ENCODE measurements around the gene PRR35. TPM values are rescaled to one million over a fixed set of nuclear protein-coding genes. Genes with fewer than 3 reads are reported as not detected.

PRR35 gene
- total and polyA plus RNA-seq, 12 donors: not detected

- Histone ChIP-seq H3K36me3 (no peaks in the 10 kb centered on the region), H3K4me3 (no peak overlapping the region), H3K27ac (no peak overlapping the region), H3K27me3 (peaks cover 0 to 38% (median 23%) of the 10 kb centered on the region in 7 donors), H3K4me1 (peaks cover 18 to 42% (median 37%) of the 10 kb centered on the region in 9 donors), H3K9me3 (no peaks in the 10 kb centered on the region)
- DNase-seq (no peak), ATAC-seq (no peak)
- WGBS, 2 donors: 88 to 93% methylated on average over 40 to 42 of the region's 42 CpGs
- intact Hi-C loops (cut with DNase I): loop anchor here in 1 of 10 donors (5.0 kb wide), 1 partner anchor 38 kb away; the partner anchor contains the start of gene CAPN15
- TF ChIP-seq, protein P1, sequence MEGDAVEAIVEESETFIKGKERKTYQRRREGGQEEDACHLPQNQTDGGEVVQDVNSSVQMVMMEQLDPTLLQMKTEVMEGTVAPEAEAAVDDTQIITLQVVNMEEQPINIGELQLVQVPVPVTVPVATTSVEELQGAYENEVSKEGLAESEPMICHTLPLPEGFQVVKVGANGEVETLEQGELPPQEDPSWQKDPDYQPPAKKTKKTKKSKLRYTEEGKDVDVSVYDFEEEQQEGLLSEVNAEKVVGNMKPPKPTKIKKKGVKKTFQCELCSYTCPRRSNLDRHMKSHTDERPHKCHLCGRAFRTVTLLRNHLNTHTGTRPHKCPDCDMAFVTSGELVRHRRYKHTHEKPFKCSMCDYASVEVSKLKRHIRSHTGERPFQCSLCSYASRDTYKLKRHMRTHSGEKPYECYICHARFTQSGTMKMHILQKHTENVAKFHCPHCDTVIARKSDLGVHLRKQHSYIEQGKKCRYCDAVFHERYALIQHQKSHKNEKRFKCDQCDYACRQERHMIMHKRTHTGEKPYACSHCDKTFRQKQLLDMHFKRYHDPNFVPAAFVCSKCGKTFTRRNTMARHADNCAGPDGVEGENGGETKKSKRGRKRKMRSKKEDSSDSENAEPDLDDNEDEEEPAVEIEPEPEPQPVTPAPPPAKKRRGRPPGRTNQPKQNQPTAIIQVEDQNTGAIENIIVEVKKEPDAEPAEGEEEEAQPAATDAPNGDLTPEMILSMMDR (IDR thresholded peaks at IDR 0.05): no peak
Measured at GRCh38 chr16:564690-565418, 4.7 kb downstream of the PRR35 start.

DNA sequence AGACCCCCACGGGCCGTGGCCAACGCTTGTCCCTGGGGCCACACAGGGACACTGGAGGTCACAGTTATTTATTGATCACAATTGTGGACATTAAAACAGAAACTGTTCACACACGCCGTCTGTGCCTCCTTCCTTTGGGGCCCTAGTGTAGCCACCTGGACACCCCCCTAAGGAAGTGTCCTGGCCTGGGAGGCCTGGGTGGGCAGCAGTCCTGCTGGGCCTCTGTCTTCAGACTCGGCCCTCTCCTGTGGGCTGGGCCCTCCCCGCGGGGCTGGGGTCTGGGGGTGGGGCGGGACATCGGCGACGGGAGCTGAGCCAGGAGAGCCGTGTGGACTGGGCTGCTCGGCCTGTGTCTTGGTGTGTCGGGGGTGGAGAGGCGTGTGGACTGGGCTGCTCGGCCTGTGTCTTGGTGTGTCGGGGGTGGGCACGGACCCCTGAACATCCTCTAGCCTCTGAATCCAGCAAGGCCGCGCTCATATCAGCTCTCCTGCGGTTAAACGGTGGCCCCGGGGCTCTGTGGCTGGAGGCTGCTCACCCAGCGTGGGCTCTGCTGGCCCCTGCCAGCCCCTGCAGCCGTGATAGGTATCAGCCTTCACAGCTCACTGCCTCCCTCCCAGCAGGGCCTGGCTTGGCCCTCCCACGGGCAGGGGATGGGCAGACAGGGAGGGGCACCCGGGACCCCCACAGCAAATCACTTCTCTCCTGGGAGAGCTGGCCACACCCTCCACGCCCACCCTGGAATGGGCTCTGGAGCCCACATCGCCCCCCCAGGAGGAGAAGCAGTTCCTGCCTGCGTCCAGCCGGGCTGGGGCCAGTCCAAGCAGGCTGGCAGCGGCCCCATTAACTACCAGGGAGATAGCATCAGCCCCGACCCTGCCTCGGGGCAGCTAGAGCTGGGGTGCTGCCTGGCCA lies 5.5 kb downstream of the PRR35 start:
- no peak for DNase-seq
- H3K4me1 ChIP-seq: peaks cover 18 to 48% (median 41%) of the 10 kb centered on the region in 9 donors
- no peak for ATAC-seq

DNA sequence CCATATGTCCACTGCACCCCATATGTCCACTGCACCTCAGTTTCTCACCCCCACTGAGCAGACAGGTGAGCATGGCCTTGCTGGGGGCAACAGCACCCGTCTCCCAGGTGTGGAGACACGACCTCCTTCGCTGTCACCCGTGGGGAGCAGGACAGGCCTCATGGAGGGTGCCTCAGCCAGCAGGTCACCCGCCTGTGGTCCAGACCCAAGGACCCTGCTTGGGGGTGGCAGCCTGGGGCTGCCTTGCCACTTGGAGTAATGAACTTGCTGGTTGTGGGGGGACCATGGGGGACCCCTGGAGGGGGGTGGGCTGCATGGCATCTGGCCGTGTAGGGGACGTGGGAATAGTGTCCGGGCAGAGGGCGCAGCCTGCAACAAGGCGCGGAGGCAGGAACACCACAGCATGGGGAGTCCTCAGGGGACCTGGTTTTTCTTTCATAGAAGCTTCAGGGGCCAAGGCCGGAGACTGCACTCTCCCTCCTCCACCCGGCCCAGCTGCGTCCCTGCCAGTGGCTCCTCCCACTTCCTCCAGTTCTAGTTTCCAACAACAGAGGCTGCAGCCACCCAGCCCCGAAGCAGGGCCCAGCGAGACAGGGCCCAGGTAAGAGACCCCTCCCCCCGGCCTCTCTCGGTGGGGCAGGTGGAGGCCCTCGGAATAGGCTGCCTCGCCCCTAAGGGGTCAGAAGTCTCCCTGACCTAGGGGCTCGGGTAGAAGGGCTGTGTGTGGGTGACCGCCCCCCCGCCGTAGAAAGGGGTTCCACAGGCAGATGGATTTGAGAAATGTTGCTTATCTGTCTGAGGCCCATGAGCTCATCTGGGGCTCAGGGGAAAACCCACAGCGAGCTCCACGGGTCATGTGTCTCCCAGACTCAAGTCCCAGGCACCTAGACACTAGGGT lies 6.5 kb downstream of the PRR35 start, which contains the start of gene NHLRC4:
TSS of gene NHLRC4 (plus strand) at position 531 of the 898 bp plus-strand sequence. CDS start 1,043 bp downstream, outside the sequence.
- peak within 1 kb of the TSS in 9 of 10 donors; percentile 23 to 86 (median 75) for H3K27ac ChIP-seq
- H3K9me3 ChIP-seq: no peaks in the 10 kb centered on the region
- WGBS, 2 donors: 28 to 43% methylated on average over 26 of the region's 26 CpGs
- ATAC-seq (peak; percentile 8 to 83 (median 74)), DNase-seq (peak; percentile 78 to 87)
- H3K36me3 ChIP-seq: peaks cover 0 to under 1% (median 0%) of the 10 kb centered on the region in 9 donors
- peak within 1 kb of the TSS in 9 of 10 donors; percentile 19 to 54 (median 51) for H3K4me3 ChIP-seq
- peaks cover 0 to 22% (median 7%) of the 10 kb centered on the region in 7 donors for H3K27me3 ChIP-seq
- TF ChIP-seq, protein P1 (IDR thresholded peaks at IDR 0.05): no peak
- peaks cover 18 to 50% (median 42%) of the 10 kb centered on the region in 9 donors for H3K4me1 ChIP-seq
- intact Hi-C loops (cut with DNase I): loop anchor here in 1 of 10 donors (5.0 kb wide), 1 partner anchor 39 kb away; the partner anchor contains the start of gene CAPN15

More for the DNA sequence above, 5.5 kb downstream of the PRR35 start:
- Histone ChIP-seq H3K27me3 (peaks cover 0 to 32% (median 18%) of the 10 kb centered on the region in 7 donors), H3K27ac (peak overlapping the region in 1 of 10 donors; percentile 73), H3K36me3 (no peaks in the 10 kb centered on the region), H3K9me3 (no peaks in the 10 kb centered on the region), H3K4me3 (peak overlapping the region in 1 of 10 donors; percentile 48)
- WGBS, 2 donors: 47 to 48% methylated on average over 35 of the region's 35 CpGs
- intact Hi-C loops (cut with DNase I): loop anchor here in 1 of 10 donors (5.0 kb wide), 1 partner anchor 38 kb away; the partner anchor contains the start of gene CAPN15
- TF ChIP-seq, protein P1 (IDR thresholded peaks at IDR 0.05): no peak

All from heart right ventricle (tissue), 16 donors.